ENCODE data around the gene SLC25A36.

SLC25A36 gene

GRCh38 chr3:140924097-140924873, 17.4 kb upstream of the SLC25A36 start:
- no peak for TF ChIP-seq CTCF (IDR thresholded peaks at IDR 0.05; ENCODE audit: low read depth, low read length, missing control alignments)
- Histone ChIP-seq H3K36me3 (replicated peaks) (no peaks in the 10 kb centered on the region), H3K4me3 (ENCODE audit: low read depth, low read length) (no peak overlapping the region), H3K27me3 (replicated peaks) (no peaks in the 10 kb centered on the region), H3K27ac (no peak overlapping the region)
- in situ Hi-C loops (cut with HindIII; ENCODE audit: low pct_ligation_motif_present, low sequenced_read_pairs): no loop called here
- DNase-seq: no peak

GRCh38 chr3:140927279-140928069, 14.2 kb upstream of the SLC25A36 start:
- in situ Hi-C loops (cut with HindIII; ENCODE audit: low pct_ligation_motif_present, low sequenced_read_pairs): no loop called here
- TF ChIP-seq CTCF (IDR thresholded peaks at IDR 0.05; ENCODE audit: low read depth, low read length, missing control alignments): no peak

GRCh38 chr3:140929446-140929845, 12.2 kb upstream of the SLC25A36 start:
- no peak overlapping the region for H3K27ac ChIP-seq
- no peak for DNase-seq
- in situ Hi-C loops (cut with HindIII; ENCODE audit: low pct_ligation_motif_present, low sequenced_read_pairs): no loop called here
- H3K27me3 ChIP-seq (replicated peaks): no peaks in the 10 kb centered on the region
- no peak overlapping the region for H3K4me3 ChIP-seq (ENCODE audit: low read depth, low read length)
- no peaks in the 10 kb centered on the region for H3K36me3 ChIP-seq (replicated peaks)
- no peak for TF ChIP-seq CTCF (IDR thresholded peaks at IDR 0.05; ENCODE audit: low read depth, low read length, missing control alignments)

More at GRCh38 chr3:140927279-140928069, 14.2 kb upstream of the SLC25A36 start:
- Histone ChIP-seq H3K4me3 (ENCODE audit: low read depth, low read length) (no peak overlapping the region), H3K27ac (no peak overlapping the region), H3K27me3 (replicated peaks) (no peaks in the 10 kb centered on the region), H3K36me3 (replicated peaks) (no peaks in the 10 kb centered on the region)
- no peak for DNase-seq

GRCh38 chr3:140931016-140931454, 10.6 kb upstream of the SLC25A36 start:
- H3K36me3 ChIP-seq (replicated peaks): no peaks in the 10 kb centered on the region
- in situ Hi-C loops (cut with HindIII; ENCODE audit: low pct_ligation_motif_present, low sequenced_read_pairs): no loop called here
- no peak overlapping the region for H3K27ac ChIP-seq
- no peak for TF ChIP-seq CTCF (IDR thresholded peaks at IDR 0.05; ENCODE audit: low read depth, low read length, missing control alignments)
- no peak overlapping the region for H3K4me3 ChIP-seq (ENCODE audit: low read depth, low read length)
- peaks cover 2% of the 10 kb centered on the region for H3K27me3 ChIP-seq (replicated peaks)
- DNase-seq: no peak

- in situ Hi-C loops (cut with HindIII; ENCODE audit: low pct_ligation_motif_present, low sequenced_read_pairs): no loop called here
- H3K36me3 ChIP-seq (replicated peaks): no peaks in the 10 kb centered on the region
- peaks cover 2% of the 10 kb centered on the region for H3K27me3 ChIP-seq (replicated peaks)
- no peak for DNase-seq
- H3K4me3 ChIP-seq (ENCODE audit: low read depth, low read length): no peak overlapping the region
- no peak for TF ChIP-seq CTCF (IDR thresholded peaks at IDR 0.05; ENCODE audit: low read depth, low read length, missing control alignments)
- H3K27ac ChIP-seq: no peak overlapping the region
Measured at GRCh38 chr3:140931801-140932200, 9.8 kb upstream of the SLC25A36 start.

Data from brain microvascular endothelial cell (primary cell).